IPS-18c (cell line): ENCODE data around the gene MYCN.
"Not testable (repeated sequence)": the region's sequence is repeated elsewhere in the genome, so short reads cannot be mapped to it uniquely, and the experiment has no call there.

Source experiments
- H3K4me3 ChIP-seq: 2 replicates; pipeline ENCODE4 v1.7.0; 2013; ENCODE audit warnings: low read depth, mild to moderate bottlenecking, low read length, moderate library complexity; ENCODE audit not compliant: insufficient read depth
- H3K9me3 ChIP-seq: one replicate; pipeline ENCODE4 v1.6.1; 2013; ENCODE audit warnings: mild to moderate bottlenecking, low read length, moderate library complexity; ENCODE audit not compliant: control insufficient read depth, insufficient read depth

Gene MYCN

GRCh38 chr2:15923597-15923996 is 16.8 kb upstream of the MYCN start:
- Histone ChIP-seq H3K4me3 (no peak overlapping the region), H3K9me3 (no peaks in the 10 kb centered on the region)

DNA sequence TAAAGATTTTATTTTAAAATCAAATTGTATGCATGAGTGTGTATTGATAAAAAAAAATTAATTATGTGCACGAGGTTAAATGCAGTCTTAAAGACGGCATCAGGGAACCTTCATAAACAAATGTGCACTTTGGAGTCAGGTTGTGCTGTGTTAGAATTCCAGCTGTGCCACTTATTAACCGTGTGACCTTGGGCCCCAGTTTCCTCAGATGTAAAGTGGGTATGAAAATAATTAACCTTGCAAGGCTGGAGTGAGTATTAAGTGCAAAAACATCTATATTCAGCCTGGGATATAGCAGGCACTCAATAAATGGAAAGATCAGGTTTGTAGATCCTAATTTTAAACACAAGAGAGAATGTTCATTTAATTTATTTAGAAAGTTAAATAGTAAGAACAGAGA is 14.5 kb upstream of the MYCN start:
- Histone ChIP-seq H3K9me3 (no peaks in the 10 kb centered on the region), H3K4me3 (no peak overlapping the region)

DNA sequence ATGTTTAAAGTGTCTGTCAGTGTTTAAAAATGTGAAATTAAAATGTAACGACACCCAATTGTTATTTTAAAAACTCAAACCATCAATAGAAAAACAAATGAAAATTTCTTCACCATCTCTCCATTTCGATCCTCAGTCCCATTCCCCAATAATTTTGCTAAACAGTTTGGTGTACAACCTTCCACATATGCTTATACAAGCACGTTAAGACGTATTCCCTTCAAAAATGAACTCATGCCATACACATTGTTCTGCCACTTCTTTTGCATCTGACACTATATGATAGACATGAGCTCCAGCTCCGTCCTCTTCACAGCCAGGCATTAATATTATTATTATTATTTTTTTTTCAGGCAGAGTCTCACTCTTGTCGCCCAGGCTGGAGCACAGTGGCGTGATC is 14.1 kb upstream of the MYCN start:
- Histone ChIP-seq H3K9me3 (no peaks in the 10 kb centered on the region), H3K4me3 (no peak overlapping the region)

- no peak overlapping the region for H3K4me3 ChIP-seq
- H3K9me3 ChIP-seq, result no peaks in the 10 kb centered on the region
Measured at GRCh38 chr2:15927551-15928218, 12.7 kb upstream of the MYCN start.

- not testable (repeated sequence) for H3K9me3 ChIP-seq, H3K4me3 ChIP-seq
Measured at GRCh38 chr2:15929008-15929407, 11.3 kb upstream of the MYCN start.

GRCh38 chr2:15929861-15930260 is 10.5 kb upstream of the MYCN start:
- no peak overlapping the region for H3K4me3 ChIP-seq
- no peaks in the 10 kb centered on the region for H3K9me3 ChIP-seq

- no peaks in the 10 kb centered on the region for H3K9me3 ChIP-seq
- no peak overlapping the region for H3K4me3 ChIP-seq
Measured at GRCh38 chr2:15930589-15931318, 9.6 kb upstream of the MYCN start.

DNA sequence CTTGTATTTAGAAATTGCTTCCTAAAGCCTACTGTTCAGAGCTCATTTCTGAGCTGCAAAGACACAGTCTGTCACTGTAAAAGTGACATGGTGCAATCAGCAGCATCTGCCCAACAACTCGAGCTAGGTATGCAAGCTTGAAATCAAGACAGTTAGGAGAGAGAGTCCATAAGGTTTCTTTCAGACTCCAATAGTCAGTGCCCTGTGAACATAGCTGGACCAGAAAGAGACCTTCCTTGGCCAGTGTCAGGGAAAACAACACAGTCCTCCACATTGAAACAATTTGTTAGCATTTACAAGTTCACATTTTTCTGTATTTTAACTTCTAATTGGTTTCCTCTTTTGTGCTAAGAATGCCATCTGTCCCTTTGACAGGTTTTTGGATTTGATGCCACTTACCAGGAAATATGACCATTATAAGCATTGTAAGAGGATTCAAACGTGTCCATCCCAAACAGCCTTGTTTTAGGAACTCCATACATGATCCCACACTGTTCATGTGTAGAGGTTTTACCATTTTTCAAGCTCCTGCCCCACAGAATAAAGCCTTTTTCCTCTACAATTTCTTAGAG is 8.9 kb upstream of the MYCN start:
- Histone ChIP-seq H3K4me3 (no peak overlapping the region), H3K9me3 (no peaks in the 10 kb centered on the region)

- no peak overlapping the region for H3K4me3 ChIP-seq
- no peaks in the 10 kb centered on the region for H3K9me3 ChIP-seq
Measured at GRCh38 chr2:15931950-15932349, 8.4 kb upstream of the MYCN start.

DNA sequence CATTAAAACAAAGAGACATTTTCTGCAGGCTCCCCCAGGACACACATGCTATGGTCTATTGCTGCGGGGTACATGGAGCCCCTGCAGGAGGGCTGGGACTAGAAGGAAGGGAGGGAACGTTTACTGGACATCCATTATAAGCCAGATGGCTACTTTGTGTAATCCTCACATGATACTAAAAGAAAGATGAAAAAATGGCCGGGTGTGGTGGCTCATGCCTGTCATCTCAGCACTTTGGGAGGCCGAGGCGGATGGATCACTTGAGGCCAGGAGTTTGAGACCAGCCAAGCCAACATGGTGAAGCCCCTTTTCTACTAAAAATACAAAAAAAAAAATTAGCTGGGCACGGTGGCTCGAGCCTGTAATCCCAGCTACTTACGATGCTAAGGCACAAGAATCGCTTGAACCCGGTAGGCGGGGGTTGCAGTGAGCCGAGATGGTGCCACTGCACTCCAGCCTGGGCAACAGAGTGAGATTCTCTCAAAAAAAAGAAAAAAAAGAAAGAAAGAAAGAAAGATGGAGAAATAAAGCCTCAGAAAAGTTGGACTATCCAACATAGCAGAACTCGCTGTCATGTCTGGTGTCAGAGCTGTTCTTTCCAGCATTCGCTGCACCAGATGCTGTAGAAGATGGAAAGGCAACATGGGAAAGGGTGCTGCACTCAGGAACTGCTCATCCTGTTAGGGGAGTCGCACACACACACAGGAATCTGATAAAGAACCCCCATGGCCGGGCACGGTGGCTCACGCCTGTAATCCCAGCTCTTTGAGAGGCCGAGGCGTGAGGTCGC is 7.8 kb upstream of the MYCN start:
- Histone ChIP-seq H3K4me3 (no peak overlapping the region), H3K9me3 (no peaks in the 10 kb centered on the region)

DNA sequence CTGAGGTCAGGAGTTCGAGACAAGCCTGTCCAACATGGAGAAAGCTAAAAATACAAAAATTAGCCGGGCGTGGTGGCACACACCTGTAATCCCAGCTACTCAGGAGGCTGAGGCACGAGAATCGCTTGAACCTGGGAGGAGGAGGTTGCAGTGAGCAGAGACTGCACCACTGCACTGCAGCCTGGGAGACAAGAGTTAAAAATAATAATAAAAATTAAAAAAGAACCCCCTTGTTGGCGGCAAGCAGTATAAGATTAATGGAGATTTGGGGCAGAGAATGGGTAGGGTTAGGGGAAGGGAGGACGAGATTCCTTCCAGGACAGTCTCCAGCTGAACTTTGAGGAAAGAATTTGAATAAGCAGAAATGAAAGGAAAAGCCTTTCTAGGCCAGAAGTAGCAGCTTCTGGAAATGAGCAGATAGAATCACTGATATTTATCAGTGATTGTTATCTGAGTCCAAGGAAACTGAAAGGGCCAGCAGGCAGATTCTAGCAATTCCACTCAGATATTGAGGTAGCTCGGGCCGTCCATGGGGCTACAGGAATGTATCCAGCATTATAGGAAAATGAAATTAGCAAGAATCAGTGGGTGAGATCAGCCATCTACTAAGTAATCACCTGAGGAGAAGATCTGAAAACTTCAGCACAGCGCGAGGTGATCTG is 7.0 kb upstream of the MYCN start:
- no peaks in the 10 kb centered on the region for H3K9me3 ChIP-seq
- H3K4me3 ChIP-seq, result no peak overlapping the region

DNA sequence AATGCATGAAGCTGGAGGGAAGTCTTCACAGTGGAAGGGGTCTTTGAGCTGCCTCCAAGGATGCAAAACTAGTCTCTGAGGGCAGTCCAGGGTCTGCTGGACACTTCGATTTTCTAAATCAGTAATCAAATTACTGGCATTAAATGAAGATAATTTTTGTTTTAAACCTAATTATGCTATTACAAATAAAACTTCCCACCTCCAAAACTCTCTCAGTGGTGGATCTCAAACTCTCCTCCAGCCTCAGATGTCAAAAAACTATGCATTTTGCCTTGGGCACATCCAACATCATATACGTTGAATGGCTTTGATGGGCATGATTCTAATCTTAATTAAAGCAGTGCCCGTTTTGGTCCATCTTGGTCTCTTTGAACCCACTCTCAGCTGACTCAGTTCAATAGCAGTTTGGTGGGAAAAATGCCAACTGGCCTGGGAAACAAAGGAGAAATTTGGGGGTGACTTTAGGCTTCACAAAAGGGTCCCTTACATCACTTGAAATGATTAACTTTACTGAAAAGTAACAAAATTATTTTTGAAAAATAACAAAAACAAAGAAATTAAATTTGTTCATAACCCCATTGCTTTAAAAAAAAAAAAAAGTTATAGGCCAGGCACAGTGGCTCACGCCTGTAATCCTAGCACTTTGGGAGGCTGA is 5.9 kb upstream of the MYCN start:
- Histone ChIP-seq H3K9me3 (no peaks in the 10 kb centered on the region), H3K4me3 (no peak overlapping the region)

GRCh38 chr2:15935189-15935588 is 5.2 kb upstream of the MYCN start:
- Histone ChIP-seq H3K4me3 (no peak overlapping the region), H3K9me3 (no peaks in the 10 kb centered on the region)

DNA sequence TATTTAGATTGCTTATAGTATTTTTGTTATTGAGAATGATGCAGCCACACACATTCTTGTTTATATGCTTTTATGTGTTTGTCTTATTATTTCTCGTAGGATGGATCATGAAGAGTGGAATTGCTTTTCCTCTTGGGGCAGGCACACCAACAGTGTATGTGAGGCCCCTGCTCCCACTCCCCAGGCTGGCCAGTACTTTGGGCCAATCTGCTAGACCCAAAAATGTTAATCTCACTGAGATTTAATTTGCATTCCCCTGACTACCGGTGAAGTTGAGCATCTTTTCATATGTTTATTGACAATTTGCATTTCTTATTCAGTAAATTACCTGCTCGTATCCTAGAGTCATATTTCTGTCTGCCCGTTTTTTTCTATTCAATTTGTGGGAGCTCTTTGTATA is 4.7 kb upstream of the MYCN start:
- H3K4me3 ChIP-seq, result no peak overlapping the region
- H3K9me3 ChIP-seq, result no peaks in the 10 kb centered on the region

DNA sequence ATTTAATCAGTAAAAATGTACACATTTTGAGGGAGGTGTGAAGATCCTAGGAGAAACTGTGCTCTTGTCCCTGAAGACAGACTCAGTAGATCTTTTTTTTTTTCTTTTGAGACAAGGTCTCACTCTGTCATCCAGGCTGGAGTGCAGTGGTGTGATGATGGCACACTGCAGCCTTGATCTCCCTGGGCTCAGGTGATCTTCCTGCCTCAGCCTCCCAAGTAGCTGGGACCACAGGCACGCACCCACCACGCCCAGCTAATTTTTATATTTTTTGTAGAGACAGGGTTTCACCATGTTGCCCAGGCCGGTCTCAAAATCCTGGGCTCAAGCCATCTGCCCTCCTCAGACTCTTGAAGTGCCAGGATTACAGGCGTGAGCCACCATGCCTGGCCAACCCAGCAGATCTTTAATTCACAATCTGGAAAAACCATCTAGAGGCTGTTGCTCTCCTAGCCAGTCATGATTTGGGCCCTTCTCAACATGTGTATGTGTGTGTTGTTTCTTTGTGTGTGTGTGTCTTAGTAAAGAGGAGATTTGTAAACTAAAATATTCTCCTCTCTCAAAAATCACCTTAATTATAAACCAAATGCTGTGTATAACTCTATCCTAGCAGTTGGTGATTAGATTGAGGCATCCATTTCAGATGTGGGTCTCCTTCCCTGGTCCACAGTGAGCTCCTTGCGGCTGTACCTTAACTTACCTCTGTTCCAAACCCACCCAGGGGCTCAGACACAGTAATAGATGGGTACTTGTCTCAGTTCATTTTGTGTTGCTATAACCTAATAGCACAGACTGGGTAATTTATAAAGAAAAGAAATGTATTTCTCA is 3.9 kb upstream of the MYCN start:
- Histone ChIP-seq H3K4me3 (no peak overlapping the region), H3K9me3 (no peaks in the 10 kb centered on the region)
